ENCODE results near the gene RBBP4. TPM values are rescaled to one million over a fixed set of nuclear protein-coding genes. Genes with fewer than 3 reads are reported as not detected.
"Not testable (repeated sequence)": the region's sequence is repeated elsewhere in the genome, so short reads cannot be mapped to it uniquely, and the experiment has no call there.

RBBP4 gene
- total RNA-seq, 4 donors from 2014 or later = 80.5 to 121 (median 90.5) TPM

DNA sequence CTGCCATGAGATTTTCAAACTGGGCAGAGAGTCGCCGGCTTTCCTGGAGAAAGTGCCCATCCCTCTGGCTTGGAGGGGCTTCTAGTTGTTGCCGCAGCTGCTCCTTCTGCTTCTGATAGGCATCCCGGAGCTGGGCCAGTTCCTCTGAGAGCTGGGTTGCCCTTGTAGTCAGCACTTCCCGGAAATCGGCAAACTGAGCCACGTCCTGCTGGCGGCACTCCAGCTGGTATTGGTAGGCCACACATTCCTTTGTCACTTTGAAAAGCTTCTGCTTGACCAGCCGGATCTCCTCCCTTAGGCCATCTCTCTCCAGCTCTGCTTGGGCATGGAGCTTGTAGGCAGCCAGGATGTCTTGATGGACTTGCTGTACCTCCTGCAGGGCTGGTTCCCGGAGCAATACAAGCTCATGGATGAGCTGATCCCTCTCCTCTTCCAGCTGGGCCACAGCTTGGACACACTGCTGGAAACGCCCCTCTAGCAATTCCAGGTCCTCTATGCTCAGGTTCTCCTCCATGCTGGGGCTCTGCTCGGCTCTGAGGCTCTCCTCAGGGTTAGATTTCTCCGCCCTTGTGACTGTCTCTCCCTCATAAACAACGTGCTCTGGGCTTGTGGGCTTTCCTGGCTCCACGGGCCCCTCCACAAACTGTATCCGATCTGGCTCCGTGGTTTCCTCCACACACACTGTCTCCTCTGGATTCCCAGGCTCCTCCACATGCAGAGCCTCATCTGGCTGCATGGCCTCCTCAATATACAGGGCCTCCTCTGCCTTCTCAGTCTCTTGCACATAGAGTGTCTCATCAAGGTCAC lies 44.3 kb downstream of the RBBP4 start:
- H3K36me3 ChIP-seq = no peaks in the 10 kb centered on the region
- H3K9me3 ChIP-seq = no peaks in the 10 kb centered on the region
- peak; percentile 89 to 90 for DNase-seq (ENCODE audit: low spot score in 2 of 2)
- WGBS = 66% methylated on average over 17 of the region's 17 CpGs
- no peak overlapping the region for H3K4me3 ChIP-seq
- peak overlapping the region; percentile 24 for H3K27ac ChIP-seq
- peaks cover 17% of the 10 kb centered on the region for H3K4me1 ChIP-seq
- no peak for TF ChIP-seq POLR2AphosphoS5 (IDR thresholded peaks at IDR 0.05)
- TF ChIP-seq, protein P1, sequence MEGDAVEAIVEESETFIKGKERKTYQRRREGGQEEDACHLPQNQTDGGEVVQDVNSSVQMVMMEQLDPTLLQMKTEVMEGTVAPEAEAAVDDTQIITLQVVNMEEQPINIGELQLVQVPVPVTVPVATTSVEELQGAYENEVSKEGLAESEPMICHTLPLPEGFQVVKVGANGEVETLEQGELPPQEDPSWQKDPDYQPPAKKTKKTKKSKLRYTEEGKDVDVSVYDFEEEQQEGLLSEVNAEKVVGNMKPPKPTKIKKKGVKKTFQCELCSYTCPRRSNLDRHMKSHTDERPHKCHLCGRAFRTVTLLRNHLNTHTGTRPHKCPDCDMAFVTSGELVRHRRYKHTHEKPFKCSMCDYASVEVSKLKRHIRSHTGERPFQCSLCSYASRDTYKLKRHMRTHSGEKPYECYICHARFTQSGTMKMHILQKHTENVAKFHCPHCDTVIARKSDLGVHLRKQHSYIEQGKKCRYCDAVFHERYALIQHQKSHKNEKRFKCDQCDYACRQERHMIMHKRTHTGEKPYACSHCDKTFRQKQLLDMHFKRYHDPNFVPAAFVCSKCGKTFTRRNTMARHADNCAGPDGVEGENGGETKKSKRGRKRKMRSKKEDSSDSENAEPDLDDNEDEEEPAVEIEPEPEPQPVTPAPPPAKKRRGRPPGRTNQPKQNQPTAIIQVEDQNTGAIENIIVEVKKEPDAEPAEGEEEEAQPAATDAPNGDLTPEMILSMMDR (IDR thresholded peaks at IDR 0.05) = no peak
- TF ChIP-seq POLR2A (IDR thresholded peaks at IDR 0.05) = no peak
- TF ChIP-seq EP300 (IDR thresholded peaks at IDR 0.05) = no peak
- H3K27me3 ChIP-seq = no peaks in the 10 kb centered on the region

DNA sequence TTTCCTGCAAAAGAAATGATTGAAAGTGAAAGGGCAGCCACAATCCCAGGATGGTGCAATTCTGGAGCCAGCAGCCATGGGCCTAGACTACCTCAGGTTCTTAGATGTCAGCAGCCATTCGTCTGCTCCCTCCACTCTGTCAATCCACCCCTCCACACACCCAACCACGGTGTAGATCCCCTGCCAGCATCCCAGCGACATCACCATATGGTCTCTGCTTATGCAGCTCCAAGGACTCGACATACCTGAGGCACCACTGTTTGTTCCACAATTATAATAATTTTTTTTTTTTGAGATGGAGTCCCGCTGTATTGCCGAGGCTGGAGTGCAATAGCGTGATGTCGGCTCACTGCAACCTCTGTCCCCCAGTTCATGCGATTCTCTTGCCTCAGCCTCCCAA lies 45.0 kb downstream of the RBBP4 start:
- Histone ChIP-seq H3K27me3 (no peaks in the 10 kb centered on the region), H3K4me1 (peaks cover 20% of the 10 kb centered on the region), H3K9me3 (no peaks in the 10 kb centered on the region), H3K4me3 (no peak overlapping the region), H3K36me3 (no peaks in the 10 kb centered on the region), H3K27ac (no peak overlapping the region)
- no peak for DNase-seq (ENCODE audit: low spot score in 2 of 2)
- WGBS = 91% methylated on average over 9 of the region's 9 CpGs
- no peak for TF ChIP-seq POLR2AphosphoS5 (IDR thresholded peaks at IDR 0.05)
- no peak for TF ChIP-seq EP300 (IDR thresholded peaks at IDR 0.05)
- TF ChIP-seq POLR2A (IDR thresholded peaks at IDR 0.05) = no peak
- TF ChIP-seq, protein P1 (IDR thresholded peaks at IDR 0.05) = no peak

DNA sequence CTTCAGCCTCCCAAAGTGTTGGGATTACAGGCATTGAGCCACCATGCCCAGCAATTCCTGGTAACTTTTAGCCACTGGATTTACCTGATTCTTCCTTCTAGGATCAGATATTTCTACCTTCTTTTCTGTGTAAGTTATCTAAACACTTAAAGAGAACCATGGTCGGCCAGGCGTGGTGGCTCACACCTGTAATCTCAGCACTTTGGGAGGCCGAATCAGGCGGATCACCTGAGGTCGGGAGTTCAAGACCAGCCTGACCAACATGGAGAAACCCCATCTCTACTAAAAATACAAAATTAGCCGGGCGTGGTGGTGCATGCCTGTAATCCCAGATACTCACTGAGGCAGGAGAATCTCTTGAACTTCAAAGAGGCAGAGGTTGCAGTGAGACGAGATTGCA lies 46.0 kb downstream of the RBBP4 start:
- not testable (repeated sequence) for H3K36me3 ChIP-seq; H3K4me3 ChIP-seq; H3K27ac ChIP-seq; H3K9me3 ChIP-seq; DNase-seq (ENCODE audit: low spot score in 2 of 2); H3K27me3 ChIP-seq
- WGBS = 99% methylated on average over 8 of the region's 8 CpGs
- H3K4me1 ChIP-seq = peaks cover 29% of the 10 kb centered on the region

DNA sequence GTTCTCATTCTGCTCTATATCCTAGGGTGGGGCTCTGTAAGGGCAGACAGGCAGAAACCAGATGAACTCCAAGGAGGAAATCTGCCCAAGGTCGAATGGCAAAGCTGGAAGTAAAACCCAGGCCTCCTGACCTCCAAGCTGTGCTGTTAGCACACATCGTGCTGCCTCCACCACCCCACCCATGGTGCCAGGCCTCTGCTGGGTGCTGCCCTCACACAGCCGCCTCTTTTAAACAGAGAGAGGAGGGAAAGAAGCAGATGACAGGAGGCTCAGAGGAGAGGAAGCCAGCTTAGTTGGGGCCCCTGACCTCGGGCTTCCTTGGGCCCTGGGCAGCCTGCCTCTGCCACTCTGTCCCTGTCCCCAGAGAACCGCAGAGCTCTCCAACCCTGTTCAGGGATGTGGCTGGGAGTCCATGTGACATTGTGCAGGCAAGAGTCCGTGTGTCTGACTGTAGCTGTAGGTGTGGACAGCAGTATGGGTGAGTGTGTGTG lies 50.5 kb downstream of the RBBP4 start:
- TF ChIP-seq, protein P1 (IDR thresholded peaks at IDR 0.05) = no peak
- TF ChIP-seq EP300 (IDR thresholded peaks at IDR 0.05) (no peak), POLR2A (IDR thresholded peaks at IDR 0.05) (no peak), POLR2AphosphoS5 (IDR thresholded peaks at IDR 0.05) (no peak)
- no peak for DNase-seq (ENCODE audit: low spot score in 2 of 2)
- H3K9me3 ChIP-seq = no peaks in the 10 kb centered on the region
- peaks cover 38% of the 10 kb centered on the region for H3K4me1 ChIP-seq
- H3K4me3 ChIP-seq = peak overlapping the region; percentile 81
- no peaks in the 10 kb centered on the region for H3K36me3 ChIP-seq
- H3K27me3 ChIP-seq = no peaks in the 10 kb centered on the region
- peak overlapping the region; percentile 87 for H3K27ac ChIP-seq
- WGBS = 0% methylated on average over 2 of the region's 6 CpGs

DNA sequence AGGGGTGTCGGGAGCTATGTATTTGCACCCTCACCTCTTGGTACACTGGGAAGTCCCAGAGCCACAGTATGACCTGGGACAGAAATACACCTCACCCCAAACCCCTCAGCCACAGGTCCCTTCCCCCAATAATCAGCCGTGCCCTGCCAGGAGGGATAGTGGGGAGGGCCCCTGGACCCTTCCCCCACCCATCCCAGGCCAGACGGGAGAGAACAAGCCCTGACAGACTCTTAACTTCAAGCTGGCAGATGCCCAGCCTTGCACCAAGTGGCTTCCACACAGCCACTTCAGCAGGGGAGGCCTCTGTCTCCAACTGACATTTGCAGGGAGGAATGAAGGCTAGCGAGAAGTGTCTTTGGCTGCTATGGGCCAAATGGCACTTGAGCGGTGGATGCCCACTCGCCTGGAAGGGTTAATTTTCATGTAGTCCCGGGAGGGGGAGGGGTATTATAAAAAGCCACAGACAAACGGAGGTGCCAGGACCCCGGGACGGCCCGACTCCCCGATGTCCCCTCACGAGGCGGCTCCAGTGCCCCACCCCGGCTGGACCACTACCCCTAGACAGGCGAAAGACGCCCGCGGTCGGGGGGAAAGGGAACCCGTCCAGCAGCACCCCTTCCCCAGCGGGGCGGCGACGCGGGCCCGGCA lies 51.1 kb downstream of the RBBP4 start:
- Histone ChIP-seq H3K9me3 (no peaks in the 10 kb centered on the region), H3K36me3 (no peaks in the 10 kb centered on the region), H3K4me1 (peaks cover 38% of the 10 kb centered on the region), H3K27me3 (no peaks in the 10 kb centered on the region), H3K27ac (peak overlapping the region; percentile 87), H3K4me3 (peak overlapping the region; percentile 81)
- TF ChIP-seq POLR2A (IDR thresholded peaks at IDR 0.05) (no peak), EP300 (IDR thresholded peaks at IDR 0.05) (no peak), POLR2AphosphoS5 (IDR thresholded peaks at IDR 0.05) (no peak)
- TF ChIP-seq, protein P1 (IDR thresholded peaks at IDR 0.05) = no peak
- peak in 1 of 2 donors; percentile 71 for DNase-seq (ENCODE audit: low spot score in 2 of 2)
- WGBS = 6% methylated on average over 22 of the region's 27 CpGs

Measured in suprapubic skin (tissue), 4 donors.